ENCODE data around the gene TMEM254.

Gene TMEM254

DNA sequence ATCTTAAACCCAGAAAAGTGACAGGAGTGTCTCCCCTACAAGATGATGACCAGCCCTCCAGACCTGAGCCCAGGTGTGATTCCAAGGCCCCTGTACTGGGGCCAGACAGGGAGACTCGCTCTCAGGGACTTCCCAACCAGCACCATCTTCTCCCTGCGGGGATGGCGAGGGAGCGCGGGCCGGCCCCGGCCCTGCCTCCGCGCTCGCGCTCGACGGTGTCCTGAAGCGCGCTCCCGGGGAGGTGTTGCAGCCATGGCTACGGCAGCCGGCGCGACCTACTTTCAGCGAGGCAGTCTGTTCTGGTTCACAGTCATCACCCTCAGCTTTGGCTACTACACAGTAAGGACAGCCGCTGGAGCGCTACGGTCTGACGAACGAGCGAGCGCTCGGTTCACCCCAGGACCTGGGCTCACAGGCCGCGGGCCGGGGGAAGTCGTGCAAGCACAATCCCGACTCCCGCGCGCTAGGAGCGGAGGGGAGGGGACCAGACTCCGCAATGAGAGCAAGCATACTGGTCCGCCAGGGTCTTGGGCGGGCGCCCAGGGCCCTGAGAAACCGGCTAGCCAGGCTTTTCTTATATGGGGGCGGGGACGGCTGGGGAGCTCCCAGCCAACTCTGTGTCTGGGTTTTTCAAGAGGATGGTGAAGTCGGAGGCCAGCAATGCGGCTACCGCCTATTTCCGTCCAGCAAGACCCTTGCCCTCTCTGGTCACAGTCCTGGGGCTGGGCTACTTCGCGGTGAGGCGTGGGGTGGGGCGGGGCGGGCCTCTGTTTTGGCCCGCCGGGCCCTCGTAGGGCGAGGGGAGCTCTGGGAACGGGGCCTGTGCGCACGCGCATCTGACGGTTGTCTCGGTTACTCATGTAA lies at the start of gene TMEM254 (continued):
- TF ChIP-seq ZNF561 (tag by site-specific recombination; IDR thresholded peaks at IDR 0.05; ENCODE audit: borderline replicate concordance) (peak; percentile 71; the same call in 1 of the 2 replicates), REPIN1 (tag by site-specific recombination; IDR thresholded peaks at IDR 0.05; ENCODE audit: low read depth) (no peak), ZNF549 (tag by site-specific recombination; IDR thresholded peaks at IDR 0.05) (no peak), ZNF37A (tag by site-specific recombination; IDR thresholded peaks at IDR 0.05) (0 out of 2 replicates have a peak, but pooled peaks have one; percentile 31), ZNF837 (tag by site-specific recombination; IDR thresholded peaks at IDR 0.05) (no peak), ZXDB (tag by site-specific recombination; IDR thresholded peaks at IDR 0.05) (peak; percentile 55; the same call in 1 of the 2 replicates), GLIS1 (tag by site-specific recombination; IDR thresholded peaks at IDR 0.05) (0 out of 2 replicates have a peak, but pooled peaks have one; percentile 41), ZNF311 (tag by site-specific recombination; IDR thresholded peaks at IDR 0.05; ENCODE audit: borderline replicate concordance) (no peak), ZNF560 (tag by site-specific recombination; IDR thresholded peaks at IDR 0.05; ENCODE audit: borderline replicate concordance) (no peak), ZNF623 (tag by site-specific recombination; IDR thresholded peaks at IDR 0.05) (no peak), ZNF121 (tag by site-specific recombination; IDR thresholded peaks at IDR 0.05) (peak; percentile 16; the same call in 1 of the 2 replicates), ZNF610 (tag by site-specific recombination; IDR thresholded peaks at IDR 0.05; ENCODE audit: borderline replicate concordance) (peak; percentile 60; the same call in 1 of the 2 replicates), ZNF529 (tag by site-specific recombination; IDR thresholded peaks at IDR 0.05; ENCODE audit: insufficient replicate concordance) (no peak), ZNF843 (tag by site-specific recombination; IDR thresholded peaks at IDR 0.05) (peak; percentile 30; the same call in 1 of the 2 replicates), ZNF292 (tag by site-specific recombination; IDR thresholded peaks at IDR 0.05; ENCODE audit: borderline replicate concordance, low read depth) (no peak), ZNF521 (tag by site-specific recombination; IDR thresholded peaks at IDR 0.05) (no peak), ZNF366 (tag by site-specific recombination; conservative IDR thresholded peaks at IDR 0.05) (no peak), ZNF24 (tag by site-specific recombination; IDR thresholded peaks at IDR 0.05) (peak; percentile 46; the same call in 1 of the 2 replicates), GLIS2 (tag by site-specific recombination; IDR thresholded peaks at IDR 0.05) (peak; percentile 39; the same call in 1 of the 2 replicates), ZNF707 (tag by site-specific recombination; IDR thresholded peaks at IDR 0.05) (no peak), ZBTB7A (tag by site-specific recombination; IDR thresholded peaks at IDR 0.05; ENCODE audit: low read depth) (no peak), EGR2 (tag by site-specific recombination; IDR thresholded peaks at IDR 0.05; ENCODE audit: low read depth) (no peak), ZNF510 (tag by site-specific recombination; IDR thresholded peaks at IDR 0.05; ENCODE audit: insufficient replicate concordance) (no peak), ZNF473 (tag by site-specific recombination; IDR thresholded peaks at IDR 0.05) (no peak), MZF1 (tag by site-specific recombination; IDR thresholded peaks at IDR 0.05; ENCODE audit: borderline replicate concordance) (no peak)
- TF ChIP-seq, protein P1, sequence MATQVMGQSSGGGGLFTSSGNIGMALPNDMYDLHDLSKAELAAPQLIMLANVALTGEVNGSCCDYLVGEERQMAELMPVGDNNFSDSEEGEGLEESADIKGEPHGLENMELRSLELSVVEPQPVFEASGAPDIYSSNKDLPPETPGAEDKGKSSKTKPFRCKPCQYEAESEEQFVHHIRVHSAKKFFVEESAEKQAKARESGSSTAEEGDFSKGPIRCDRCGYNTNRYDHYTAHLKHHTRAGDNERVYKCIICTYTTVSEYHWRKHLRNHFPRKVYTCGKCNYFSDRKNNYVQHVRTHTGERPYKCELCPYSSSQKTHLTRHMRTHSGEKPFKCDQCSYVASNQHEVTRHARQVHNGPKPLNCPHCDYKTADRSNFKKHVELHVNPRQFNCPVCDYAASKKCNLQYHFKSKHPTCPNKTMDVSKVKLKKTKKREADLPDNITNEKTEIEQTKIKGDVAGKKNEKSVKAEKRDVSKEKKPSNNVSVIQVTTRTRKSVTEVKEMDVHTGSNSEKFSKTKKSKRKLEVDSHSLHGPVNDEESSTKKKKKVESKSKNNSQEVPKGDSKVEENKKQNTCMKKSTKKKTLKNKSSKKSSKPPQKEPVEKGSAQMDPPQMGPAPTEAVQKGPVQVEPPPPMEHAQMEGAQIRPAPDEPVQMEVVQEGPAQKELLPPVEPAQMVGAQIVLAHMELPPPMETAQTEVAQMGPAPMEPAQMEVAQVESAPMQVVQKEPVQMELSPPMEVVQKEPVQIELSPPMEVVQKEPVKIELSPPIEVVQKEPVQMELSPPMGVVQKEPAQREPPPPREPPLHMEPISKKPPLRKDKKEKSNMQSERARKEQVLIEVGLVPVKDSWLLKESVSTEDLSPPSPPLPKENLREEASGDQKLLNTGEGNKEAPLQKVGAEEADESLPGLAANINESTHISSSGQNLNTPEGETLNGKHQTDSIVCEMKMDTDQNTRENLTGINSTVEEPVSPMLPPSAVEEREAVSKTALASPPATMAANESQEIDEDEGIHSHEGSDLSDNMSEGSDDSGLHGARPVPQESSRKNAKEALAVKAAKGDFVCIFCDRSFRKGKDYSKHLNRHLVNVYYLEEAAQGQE (tag by site-specific recombination; IDR thresholded peaks at IDR 0.05) = peak; percentile 24; the same call in 1 of the 2 replicates
- TF ChIP-seq, protein P2, sequence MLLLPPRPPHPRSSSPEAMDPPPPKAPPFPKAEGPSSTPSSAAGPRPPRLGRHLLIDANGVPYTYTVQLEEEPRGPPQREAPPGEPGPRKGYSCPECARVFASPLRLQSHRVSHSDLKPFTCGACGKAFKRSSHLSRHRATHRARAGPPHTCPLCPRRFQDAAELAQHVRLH (tag by site-specific recombination; IDR thresholded peaks at IDR 0.05) = peak; percentile 41; the same call in 1 of the 2 replicates
- TF ChIP-seq, protein P3, sequence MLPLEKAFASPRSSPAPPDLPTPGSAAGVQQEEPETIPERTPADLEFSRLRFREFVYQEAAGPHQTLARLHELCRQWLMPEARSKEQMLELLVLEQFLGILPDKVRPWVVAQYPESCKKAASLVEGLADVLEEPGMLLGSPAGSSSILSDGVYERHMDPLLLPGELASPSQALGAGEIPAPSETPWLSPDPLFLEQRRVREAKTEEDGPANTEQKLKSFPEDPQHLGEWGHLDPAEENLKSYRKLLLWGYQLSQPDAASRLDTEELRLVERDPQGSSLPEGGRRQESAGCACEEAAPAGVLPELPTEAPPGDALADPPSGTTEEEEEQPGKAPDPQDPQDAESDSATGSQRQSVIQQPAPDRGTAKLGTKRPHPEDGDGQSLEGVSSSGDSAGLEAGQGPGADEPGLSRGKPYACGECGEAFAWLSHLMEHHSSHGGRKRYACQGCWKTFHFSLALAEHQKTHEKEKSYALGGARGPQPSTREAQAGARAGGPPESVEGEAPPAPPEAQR (tag by site-specific recombination; IDR thresholded peaks at IDR 0.05) = no peak
- TF ChIP-seq, protein P4, sequence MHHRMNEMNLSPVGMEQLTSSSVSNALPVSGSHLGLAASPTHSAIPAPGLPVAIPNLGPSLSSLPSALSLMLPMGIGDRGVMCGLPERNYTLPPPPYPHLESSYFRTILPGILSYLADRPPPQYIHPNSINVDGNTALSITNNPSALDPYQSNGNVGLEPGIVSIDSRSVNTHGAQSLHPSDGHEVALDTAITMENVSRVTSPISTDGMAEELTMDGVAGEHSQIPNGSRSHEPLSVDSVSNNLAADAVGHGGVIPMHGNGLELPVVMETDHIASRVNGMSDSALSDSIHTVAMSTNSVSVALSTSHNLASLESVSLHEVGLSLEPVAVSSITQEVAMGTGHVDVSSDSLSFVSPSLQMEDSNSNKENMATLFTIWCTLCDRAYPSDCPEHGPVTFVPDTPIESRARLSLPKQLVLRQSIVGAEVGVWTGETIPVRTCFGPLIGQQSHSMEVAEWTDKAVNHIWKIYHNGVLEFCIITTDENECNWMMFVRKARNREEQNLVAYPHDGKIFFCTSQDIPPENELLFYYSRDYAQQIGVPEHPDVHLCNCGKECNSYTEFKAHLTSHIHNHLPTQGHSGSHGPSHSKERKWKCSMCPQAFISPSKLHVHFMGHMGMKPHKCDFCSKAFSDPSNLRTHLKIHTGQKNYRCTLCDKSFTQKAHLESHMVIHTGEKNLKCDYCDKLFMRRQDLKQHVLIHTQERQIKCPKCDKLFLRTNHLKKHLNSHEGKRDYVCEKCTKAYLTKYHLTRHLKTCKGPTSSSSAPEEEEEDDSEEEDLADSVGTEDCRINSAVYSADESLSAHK (tag by site-specific recombination; IDR thresholded peaks at IDR 0.05) = no peak
- TF ChIP-seq, protein P5, sequence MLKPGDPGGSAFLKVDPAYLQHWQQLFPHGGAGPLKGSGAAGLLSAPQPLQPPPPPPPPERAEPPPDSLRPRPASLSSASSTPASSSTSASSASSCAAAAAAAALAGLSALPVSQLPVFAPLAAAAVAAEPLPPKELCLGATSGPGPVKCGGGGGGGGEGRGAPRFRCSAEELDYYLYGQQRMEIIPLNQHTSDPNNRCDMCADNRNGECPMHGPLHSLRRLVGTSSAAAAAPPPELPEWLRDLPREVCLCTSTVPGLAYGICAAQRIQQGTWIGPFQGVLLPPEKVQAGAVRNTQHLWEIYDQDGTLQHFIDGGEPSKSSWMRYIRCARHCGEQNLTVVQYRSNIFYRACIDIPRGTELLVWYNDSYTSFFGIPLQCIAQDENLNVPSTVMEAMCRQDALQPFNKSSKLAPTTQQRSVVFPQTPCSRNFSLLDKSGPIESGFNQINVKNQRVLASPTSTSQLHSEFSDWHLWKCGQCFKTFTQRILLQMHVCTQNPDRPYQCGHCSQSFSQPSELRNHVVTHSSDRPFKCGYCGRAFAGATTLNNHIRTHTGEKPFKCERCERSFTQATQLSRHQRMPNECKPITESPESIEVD (tag by site-specific recombination; IDR thresholded peaks at IDR 0.05) = no peak

All from HEK293 (cell line).